HEK293 (cell line): ENCODE results near the gene WIPI1.
A peak's percentile ranks its signal among the peaks of the same experiment; 100 is the strongest.

ENCODE experiments used
- CTCF ChIA-PET: fragments of 350-600 bp; formaldehyde crosslinking; extraction: SDS; loops from one replicate; lab custom pipeline; 2021; ENCODE audit warnings: antibody characterized with exemption; lab: Yijun Ruan, JAX
- POLR2A ChIA-PET: fragments of 300-600 bp; formaldehyde crosslinking; extraction: SDS; loops from one replicate; lab custom pipeline; 2020; ENCODE audit warnings: antibody characterized with exemption, inconsistent platforms; lab: Yijun Ruan, JAX
- H3K27ac ChIP-seq: fragments of 200-500 bp; sonication (Bioruptor generic); 2 replicates; pipeline ENCODE4 v1.5.1; 2014; ENCODE audit warnings: low read depth, low read length, control low read depth, inconsistent platforms; ENCODE audit errors: extremely low read depth
- H3K36me3 ChIP-seq, 2 experiments: fragments of 200-500 bp in 1 of 2; sonication (Bioruptor generic) in 1 of 2; 1 replicate in 1 of 2; 2 replicates in 1 of 2; pipeline ENCODE4 v1.5.1; 2014 to 2017; ENCODE audit warnings: inconsistent platforms in 2 of 2, low read length in 2 of 2; ENCODE audit not compliant: control insufficient read depth in 2 of 2, insufficient read depth in 1 of 2
- H3K4me1 ChIP-seq: fragments of 200-500 bp; sonication (Bioruptor generic); 2 replicates; pipeline ENCODE4 v1.5.1; 2014; ENCODE audit warnings: mild to moderate bottlenecking, low read length, inconsistent platforms; ENCODE audit not compliant: control insufficient read depth, insufficient read depth
- H3K4me3 ChIP-seq: 2 replicates; pipeline ENCODE4 v1.5.1; 2011; ENCODE audit warnings: low read depth, mild to moderate bottlenecking, control low read depth, low read length, moderate library complexity
- H3K9me3 ChIP-seq: fragments of 200-500 bp; sonication (Bioruptor generic); 2 replicates; pipeline ENCODE4 v1.5.1; 2014; ENCODE audit warnings: low read depth, low read length, inconsistent platforms; ENCODE audit not compliant: control insufficient read depth, insufficient read depth
- KLF9 ChIP-seq: fragments of 450-650 bp; formaldehyde crosslinking; IDR thresholded peaks from 2 replicates; pipeline ENCODE4 v1.5.1; 2016; ENCODE audit warnings: missing biosample characterization, missing genetic modification characterization, low read depth
- REPIN1 ChIP-seq: fragments of 450-650 bp; formaldehyde crosslinking; IDR thresholded peaks from 2 replicates; pipeline ENCODE4 v1.5.1; 2017; ENCODE audit warnings: missing biosample characterization, missing genetic modification characterization, low read depth
- SCRT2 ChIP-seq: fragments of 450-650 bp; formaldehyde crosslinking; IDR thresholded peaks from 2 replicates; pipeline ENCODE4 v1.5.1; 2016; ENCODE audit warnings: missing biosample characterization, missing genetic modification characterization
- SP7 ChIP-seq: fragments of 450-650 bp; formaldehyde crosslinking; IDR thresholded peaks from 2 replicates; pipeline ENCODE4 v1.5.1; 2016; ENCODE audit warnings: missing biosample characterization, missing genetic modification characterization
- TCF7L2 ChIP-seq: IDR thresholded peaks from 2 replicates; pipeline ENCODE4 v1.6.1; 2011; ENCODE audit warnings: low read depth, mild to moderate bottlenecking, inconsistent platforms, low read length, moderate library complexity, borderline replicate concordance
- ZBTB48 ChIP-seq: fragments of 450-650 bp; formaldehyde crosslinking; IDR thresholded peaks from 2 replicates; pipeline ENCODE4 v1.5.1; 2016; ENCODE audit warnings: missing biosample characterization, missing genetic modification characterization
- ZIC2 ChIP-seq: fragments of 450-650 bp; formaldehyde crosslinking; IDR thresholded peaks from 2 replicates; pipeline ENCODE4 v1.5.1; 2016; ENCODE audit warnings: missing biosample characterization, missing genetic modification characterization
- ZNF16 ChIP-seq: fragments of 450-650 bp; formaldehyde crosslinking; IDR thresholded peaks from 2 replicates; pipeline ENCODE4 v1.5.1; 2016; ENCODE audit warnings: low read depth, missing biosample characterization, missing genetic modification characterization
- ZNF19 ChIP-seq: fragments of 450-650 bp; formaldehyde crosslinking; IDR thresholded peaks from 2 replicates; pipeline ENCODE4; 2016; ENCODE audit warnings: missing biosample characterization, missing genetic modification characterization, low read depth
- ZNF24 ChIP-seq: fragments of 450-650 bp; formaldehyde crosslinking; IDR thresholded peaks from 2 replicates; pipeline ENCODE4 v1.5.1; 2016; ENCODE audit warnings: missing biosample characterization, missing genetic modification characterization
- ZNF341 ChIP-seq: fragments of 450-650 bp; formaldehyde crosslinking; IDR thresholded peaks from 2 replicates; pipeline ENCODE4; 2016; ENCODE audit warnings: low read depth, missing biosample characterization, missing genetic modification characterization
- ZNF37A ChIP-seq: fragments of 450-650 bp; IDR thresholded peaks from 2 replicates; pipeline ENCODE4 v1.5.1; 2018; ENCODE audit warnings: missing biosample characterization, missing genetic modification characterization
- ZNF426 ChIP-seq: fragments of 450-650 bp; formaldehyde crosslinking; IDR thresholded peaks from 2 replicates; pipeline ENCODE4 v1.5.1; 2017; ENCODE audit warnings: missing biosample characterization, missing genetic modification characterization, mild to moderate bottlenecking, inconsistent platforms, moderate library complexity
- ZNF48 ChIP-seq: fragments of 450-650 bp; formaldehyde crosslinking; IDR thresholded peaks from 2 replicates; pipeline ENCODE4 v1.5.1; 2016; ENCODE audit warnings: missing biosample characterization, missing genetic modification characterization
- ZNF510 ChIP-seq: fragments of 450-650 bp; formaldehyde crosslinking; IDR thresholded peaks from 2 replicates; pipeline ENCODE4 v1.5.1; 2018; ENCODE audit warnings: mild to moderate bottlenecking, missing genetic modification characterization, missing biosample characterization; ENCODE audit not compliant: insufficient replicate concordance
- ZNF768 ChIP-seq: fragments of 450-650 bp; formaldehyde crosslinking; IDR thresholded peaks from 2 replicates; pipeline ENCODE4 v1.5.1; 2018; ENCODE audit warnings: missing biosample characterization, mild to moderate bottlenecking, missing genetic modification characterization
- ZNF777 ChIP-seq: fragments of 450-650 bp; formaldehyde crosslinking; IDR thresholded peaks from 2 replicates; pipeline ENCODE4 v1.5.1; 2017; ENCODE audit warnings: missing biosample characterization, missing genetic modification characterization, borderline replicate concordance
- ZNF791 ChIP-seq: fragments of 450-650 bp; formaldehyde crosslinking; IDR thresholded peaks from 2 replicates; pipeline ENCODE4 v1.5.1; 2016; ENCODE audit warnings: missing biosample characterization, missing genetic modification characterization
- ZSCAN30 ChIP-seq: fragments of 450-650 bp; IDR thresholded peaks from 2 replicates; pipeline ENCODE4 v1.5.1; 2018; ENCODE audit warnings: missing biosample characterization, mild to moderate bottlenecking, missing genetic modification characterization, moderate library complexity
- TF ChIP-seq, protein P1 (sequence below): fragments of 450-650 bp; formaldehyde crosslinking; IDR thresholded peaks from 2 replicates; pipeline ENCODE4 v1.5.1; 2016; ENCODE audit warnings: missing biosample characterization, missing genetic modification characterization
- TF ChIP-seq, protein P2 (sequence below): fragments of 450-650 bp; formaldehyde crosslinking; IDR thresholded peaks from 2 replicates; pipeline ENCODE4 v1.5.1; 2016; ENCODE audit warnings: missing biosample characterization, missing genetic modification characterization

The WIPI1 gene

DNA sequence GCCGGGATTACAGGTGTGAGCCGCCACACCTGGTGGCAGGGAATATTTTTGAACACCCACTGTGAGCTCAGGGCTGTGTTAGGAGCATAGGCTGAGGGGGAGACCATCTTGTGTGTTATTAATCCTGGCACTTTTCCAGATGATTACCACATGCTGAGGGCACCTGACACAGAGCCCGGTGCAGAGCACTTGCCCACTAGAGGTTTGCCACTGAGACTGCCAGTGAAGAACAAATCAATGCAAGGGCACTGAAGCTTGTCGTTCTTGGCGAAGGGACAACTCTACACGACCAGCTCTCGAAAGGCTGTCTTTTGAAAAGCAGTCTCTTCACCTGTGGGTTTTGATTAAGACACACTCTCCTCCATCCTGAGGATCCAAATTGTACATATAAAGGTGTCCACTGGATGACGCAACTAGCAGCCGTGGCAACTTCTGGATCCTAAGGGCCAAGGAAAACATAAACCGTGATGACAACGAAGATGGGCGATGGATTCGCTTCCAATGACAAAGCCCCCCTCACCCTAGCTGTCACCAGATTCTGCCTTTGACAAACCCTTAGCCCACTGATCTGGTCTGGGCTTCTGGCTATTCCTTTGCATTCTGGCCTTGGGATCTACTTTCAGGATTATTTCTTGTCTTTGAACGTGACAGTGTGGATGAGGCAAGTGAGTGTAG lies 28.7 kb downstream of the WIPI1 start:
- no peak overlapping the region for H3K4me3 ChIP-seq
- ChIA-PET CTCF (interaction anchor here (0.5 to 1.7 kb wide), 9 partner anchors 8 to 275 kb away, joined by 3 to 6 read pairs (median 4); no protein-coding TSS in a partner anchor), POLR2A (no interaction called here)
- TF ChIP-seq ZNF37A (no peak), ZNF19 (tag by site-specific recombination) (no peak), ZNF768 (tag by site-specific recombination) (no peak), ZSCAN30 (no peak), ZNF341 (tag by site-specific recombination) (no peak), ZNF791 (no peak), ZBTB48 (tag by site-specific recombination) (no peak), ZNF777 (tag by site-specific recombination) (no peak), ZNF510 (tag by site-specific recombination) (no peak), ZNF48 (tag by site-specific recombination) (no peak), REPIN1 (tag by site-specific recombination) (no peak)
- no peaks in the 10 kb centered on the region for H3K9me3 ChIP-seq
- no peak overlapping the region for H3K27ac ChIP-seq
- H3K4me1 ChIP-seq = no peaks in the 10 kb centered on the region
- peaks cover 4 to 11% of the 10 kb centered on the region in 2 experiments; a peak in 2 of 3 replicates for H3K36me3 ChIP-seq

DNA sequence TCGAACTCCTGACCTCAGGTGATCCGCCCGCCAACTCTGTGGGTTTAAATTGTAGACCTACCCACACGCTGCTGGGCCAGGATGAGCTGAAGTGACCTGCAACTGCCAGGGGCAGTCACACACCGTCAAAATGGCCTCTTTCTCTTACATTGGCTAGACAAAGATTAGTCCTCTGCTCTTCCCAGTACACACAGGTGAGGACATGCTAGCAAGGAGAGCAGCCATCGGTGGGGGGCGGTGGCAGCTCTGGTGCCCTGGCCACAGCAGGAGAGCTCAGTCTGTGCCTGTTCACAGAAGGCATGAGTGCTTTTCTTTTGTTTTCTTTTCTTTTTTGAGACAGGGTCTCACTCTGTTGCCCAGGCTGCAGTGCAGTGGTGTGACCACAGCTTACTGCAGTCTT lies 29.7 kb downstream of the WIPI1 start:
- CTCF ChIA-PET = interaction anchor here (0.6 to 1.6 kb wide), 5 partner anchors 9 to 274 kb away, joined by 3 to 4 read pairs (median 4); no protein-coding TSS in a partner anchor
- Histone ChIP-seq H3K36me3 (peaks cover 0 to 8% of the 10 kb centered on the region in 2 experiments; a peak in 1 of 3 replicates), H3K4me3 (no peak overlapping the region), H3K4me1 (no peaks in the 10 kb centered on the region), H3K9me3 (no peaks in the 10 kb centered on the region), H3K27ac (no peak overlapping the region)
- TF ChIP-seq ZNF16 (tag by site-specific recombination) (no peak), ZIC2 (0 out of 2 replicates have a peak, but pooled peaks have one; percentile 9)
- POLR2A ChIA-PET = no interaction called here

DNA sequence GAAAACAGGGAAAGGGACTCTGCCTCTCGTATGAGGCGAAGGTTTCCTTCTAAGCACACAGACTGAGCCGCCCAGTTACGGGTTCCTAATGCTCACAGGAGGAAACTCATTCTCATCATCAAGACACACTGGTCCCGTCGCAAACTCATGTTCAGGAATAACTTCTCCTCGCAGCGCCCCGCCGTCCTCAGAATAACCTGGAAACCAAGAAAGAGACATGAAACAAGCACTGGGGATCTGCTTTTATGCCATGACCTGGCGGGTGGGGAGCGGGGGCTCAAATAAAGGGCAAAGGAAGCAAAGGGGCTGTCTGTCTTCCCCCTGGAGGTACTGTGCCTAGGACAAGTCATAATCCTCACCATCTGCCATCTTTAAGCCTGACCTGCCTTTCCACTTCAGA lies 31.3 kb downstream of the WIPI1 start:
- ChIA-PET CTCF (interaction anchor here (0.6 to 1.3 kb wide), 2 partner anchors 9 to 32 kb away, joined by 3 read pairs; no protein-coding TSS in a partner anchor), POLR2A (no interaction called here)
- Histone ChIP-seq H3K4me3 (no peak overlapping the region), H3K4me1 (no peaks in the 10 kb centered on the region), H3K27ac (no peak overlapping the region), H3K9me3 (no peaks in the 10 kb centered on the region), H3K36me3 (peaks cover 0 to 8% of the 10 kb centered on the region in 2 experiments; a peak in 1 of 3 replicates)
- no peak for TF ChIP-seq ZNF426 (tag by site-specific recombination)
- no peak for TF ChIP-seq KLF9 (tag by site-specific recombination)
- TF ChIP-seq, protein P1, sequence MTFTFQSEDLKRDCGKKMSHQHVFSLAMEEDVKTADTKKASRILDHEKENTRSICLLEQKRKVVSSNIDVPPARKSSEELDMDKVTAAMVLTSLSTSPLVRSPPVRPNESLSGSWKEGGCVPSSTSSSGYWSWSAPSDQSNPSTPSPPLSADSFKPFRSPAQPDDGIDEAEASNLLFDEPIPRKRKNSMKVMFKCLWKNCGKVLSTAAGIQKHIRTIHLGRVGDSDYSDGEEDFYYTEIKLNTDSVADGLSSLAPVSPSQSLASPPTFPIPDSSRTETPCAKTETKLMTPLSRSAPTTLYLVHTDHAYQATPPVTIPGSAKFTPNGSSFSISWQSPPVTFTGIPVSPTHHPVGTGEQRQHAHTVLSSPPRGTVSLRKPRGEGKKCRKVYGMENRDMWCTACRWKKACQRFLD (tag by site-specific recombination) = no peak
- TF ChIP-seq SCRT2 = no peak
- TF ChIP-seq, all 188 proteins: peak for 0

DNA sequence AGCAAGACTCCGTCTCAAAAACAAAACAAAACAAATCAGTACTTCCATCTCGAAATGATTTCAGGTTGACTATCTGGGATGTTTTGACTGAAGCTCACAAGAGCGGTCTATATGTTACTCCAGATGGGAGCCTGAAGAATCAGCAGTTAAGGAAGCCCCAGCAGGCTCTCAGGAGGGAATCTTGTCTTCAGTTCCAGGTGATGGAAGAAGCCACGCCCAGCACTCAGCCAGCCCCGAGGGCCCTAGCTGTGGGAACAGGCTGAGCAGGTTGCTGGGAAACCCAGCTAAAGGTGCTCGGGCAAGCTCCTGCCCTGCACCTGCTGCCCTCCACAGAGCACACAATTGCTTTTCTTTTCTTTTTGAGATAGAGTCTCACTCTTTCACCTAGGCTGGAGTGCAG lies 32.4 kb downstream of the WIPI1 start:
- ChIA-PET POLR2A (no interaction called here), CTCF (interaction anchor here (0.6 to 1.6 kb wide), 4 partner anchors 12 to 161 kb away, joined by 3 to 13 read pairs (median 3); no protein-coding TSS in a partner anchor)
- no peaks in the 10 kb centered on the region for H3K9me3 ChIP-seq
- no peak overlapping the region for H3K27ac ChIP-seq
- peaks cover 0 to 14% of the 10 kb centered on the region in 2 experiments; a peak in 1 of 3 replicates for H3K36me3 ChIP-seq
- no peaks in the 10 kb centered on the region for H3K4me1 ChIP-seq
- no peak overlapping the region for H3K4me3 ChIP-seq
- TF ChIP-seq TCF7L2 (no peak), ZNF16 (tag by site-specific recombination) (no peak), ZNF24 (tag by site-specific recombination) (no peak), SP7 (tag by site-specific recombination) (no peak), ZIC2 (no peak)
- TF ChIP-seq, protein P2, sequence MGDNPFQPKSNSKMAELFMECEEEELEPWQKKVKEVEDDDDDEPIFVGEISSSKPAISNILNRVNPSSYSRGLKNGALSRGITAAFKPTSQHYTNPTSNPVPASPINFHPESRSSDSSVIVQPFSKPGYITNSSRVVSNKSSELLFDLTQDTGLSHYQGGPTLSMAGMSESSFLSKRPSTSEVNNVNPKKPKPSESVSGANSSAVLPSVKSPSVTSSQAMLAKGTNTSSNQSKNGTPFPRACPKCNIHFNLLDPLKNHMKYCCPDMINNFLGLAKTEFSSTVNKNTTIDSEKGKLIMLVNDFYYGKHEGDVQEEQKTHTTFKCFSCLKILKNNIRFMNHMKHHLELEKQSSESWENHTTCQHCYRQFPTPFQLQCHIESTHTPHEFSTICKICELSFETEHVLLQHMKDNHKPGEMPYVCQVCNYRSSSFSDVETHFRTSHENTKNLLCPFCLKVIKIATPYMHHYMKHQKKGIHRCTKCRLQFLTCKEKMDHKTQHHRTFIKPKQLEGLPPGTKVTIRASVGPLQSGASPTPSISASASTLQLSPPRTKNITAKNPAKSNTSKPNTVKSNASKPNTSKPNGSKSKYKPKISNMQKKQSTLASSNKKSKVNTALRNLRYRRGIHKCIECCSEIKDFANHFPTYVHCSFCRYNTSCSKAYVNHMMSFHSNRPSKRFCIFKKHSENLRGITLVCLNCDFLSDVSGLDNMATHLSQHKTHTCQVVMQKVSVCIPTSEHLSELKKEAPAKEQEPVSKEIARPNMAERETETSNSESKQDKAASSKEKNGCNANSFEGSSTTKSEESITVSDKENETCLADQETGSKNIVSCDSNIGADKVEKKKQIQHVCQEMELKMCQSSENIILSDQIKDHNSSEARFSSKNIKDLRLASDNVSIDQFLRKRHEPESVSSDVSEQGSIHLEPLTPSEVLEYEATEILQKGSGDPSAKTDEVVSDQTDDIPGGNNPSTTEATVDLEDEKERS = no peak
